Natural killer cell (primary cell): ENCODE data around the gene CARMIL1. TPM values are rescaled to one million over a fixed set of nuclear protein-coding genes. Genes with fewer than 3 reads are reported as not detected.

Source experiments
- ATAC-seq, 3 donors: fragments of 150-1000 bp in 2 of 3; fragments of 200-7000 bp in 1 of 3; cut with Tn5 transposase; 1 replicate in 1 of 3; 2 replicates in 2 of 3; pipeline ENCODE4 v1.10.0; 2021; ENCODE audit warnings: mild to moderate bottlenecking in 2 of 3, moderate library complexity in 2 of 3
- DNase-seq, 2 donors: peaks; one replicate each; pipeline versions ENCODE4 v3.0.0 to v3.0.0-alpha.2; 2013 to 2021; ENCODE audit warnings: mixed read lengths in 1 of 2
- H3K27ac ChIP-seq: one replicate; pipeline ENCODE4 v1.5.1; 2013; ENCODE audit warnings: mild to moderate bottlenecking, low read length
- H3K27me3 ChIP-seq: one replicate; pipeline ENCODE4 v1.6.1; 2013; ENCODE audit warnings: low read length; ENCODE audit not compliant: control insufficient read depth, insufficient read depth
- H3K36me3 ChIP-seq: one replicate; pipeline ENCODE4 v1.6.1; 2013; ENCODE audit warnings: low read length; ENCODE audit not compliant: control insufficient read depth, insufficient read depth
- H3K4me1 ChIP-seq: one replicate; pipeline ENCODE4 v1.6.1; 2013; ENCODE audit warnings: low read length; ENCODE audit not compliant: control insufficient read depth, insufficient read depth
- H3K4me3 ChIP-seq: one replicate; pipeline ENCODE4 v1.5.1; 2013; ENCODE audit warnings: low read length
- H3K9me3 ChIP-seq: one replicate; pipeline ENCODE4 v1.6.1; 2013; ENCODE audit warnings: low read length; ENCODE audit not compliant: control insufficient read depth, insufficient read depth
- H3K27ac Mint-ChIP-seq, 2 donors: one replicate each; pipeline ENCODE4 v1.8.0; 2022; ENCODE audit warnings: mild to moderate bottlenecking in 2 of 2, mixed read lengths in 2 of 2, moderate library complexity in 1 of 2
- H3K27me3 Mint-ChIP-seq, 2 donors: one replicate each; pipeline ENCODE4 v1.8.0; 2022; ENCODE audit warnings: low read depth in 2 of 2, mixed read lengths in 2 of 2
- H3K36me3 Mint-ChIP-seq: one replicate; pipeline ENCODE4 v1.8.0; 2022; ENCODE audit warnings: mixed read lengths
- H3K4me1 Mint-ChIP-seq, 2 donors: one replicate each; pipeline ENCODE4 v1.8.0; 2022; ENCODE audit warnings: mixed read lengths in 2 of 2
- H3K4me3 Mint-ChIP-seq: one replicate; pipeline ENCODE4 v1.8.0; 2022; ENCODE audit warnings: mild to moderate bottlenecking, moderate library complexity, mixed read lengths
- H3K9me3 Mint-ChIP-seq, 2 donors: one replicate each; pipeline ENCODE4 v1.8.0; 2022; ENCODE audit warnings: mixed read lengths in 2 of 2
- WGBS: methylation state at CpG from one replicate; pipeline ENCODE4 v1.1.7; 2013; ENCODE audit warnings: missing lambda C conversion rate; ENCODE audit not compliant: insufficient coverage; 5-methylcytosine and 5-hydroxymethylcytosine counted together
- intact Hi-C: fragments of 100-400 bp; cut with micrococcal nuclease; formaldehyde crosslinking; loops from one replicate; pipeline ENCODE4 v1.14.2; 2022
- total RNA-seq, 4 donors: library from RNA; stranded (reverse); fragments of 120-200 nt in 1 of 4; gene quantifications; one replicate each; pipeline versions ENCODE4 v1.2.3 to v1.2.4, GENCODE V29; 2013 to 2022
- TF ChIP-seq, protein P1 (sequence below): fragments of 200-600 bp; IDR thresholded peaks from one replicate; pipeline ENCODE4 v1.8.0; 2022; ENCODE audit warnings: antibody characterized with exemption

CARMIL1 gene
- total RNA-seq, 3 donors from 2014 or later (not counting 1 experiment from before 2014, with no cell fraction given), result 0.25 to 1.1 (median 0.35) TPM

DNA sequence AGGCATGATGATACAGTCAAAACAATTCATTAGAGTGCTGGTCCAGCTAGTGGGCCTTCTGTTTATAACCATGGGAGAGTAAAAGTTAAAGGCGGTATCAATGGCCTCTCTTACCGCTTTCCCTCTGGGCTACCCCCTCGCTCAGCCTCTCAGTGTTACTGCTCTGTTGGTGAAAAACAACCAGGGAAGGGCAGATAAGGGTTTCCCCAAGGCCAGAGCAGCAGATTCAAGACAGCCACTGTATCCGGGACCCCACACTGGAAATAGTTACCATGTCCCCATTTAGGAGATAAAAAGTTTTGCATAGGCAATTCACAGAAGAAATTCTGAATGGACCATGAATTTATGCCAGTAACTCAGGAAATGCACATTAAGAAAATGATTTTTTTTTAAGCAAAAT is 386.3 kb downstream of the CARMIL1 start:
- 94% methylated on average over 4 of the region's 4 CpGs for WGBS
- Histone ChIP-seq H3K4me3 (no peak overlapping the region), H3K27ac (no peak overlapping the region), H3K4me1 (no peaks in the 10 kb centered on the region), H3K36me3 (no peaks in the 10 kb centered on the region), H3K9me3 (no peaks in the 10 kb centered on the region), H3K27me3 (no peaks in the 10 kb centered on the region)
- no peaks in the 10 kb centered on the region for H3K4me1 Mint-ChIP-seq
- TF ChIP-seq, protein P1, sequence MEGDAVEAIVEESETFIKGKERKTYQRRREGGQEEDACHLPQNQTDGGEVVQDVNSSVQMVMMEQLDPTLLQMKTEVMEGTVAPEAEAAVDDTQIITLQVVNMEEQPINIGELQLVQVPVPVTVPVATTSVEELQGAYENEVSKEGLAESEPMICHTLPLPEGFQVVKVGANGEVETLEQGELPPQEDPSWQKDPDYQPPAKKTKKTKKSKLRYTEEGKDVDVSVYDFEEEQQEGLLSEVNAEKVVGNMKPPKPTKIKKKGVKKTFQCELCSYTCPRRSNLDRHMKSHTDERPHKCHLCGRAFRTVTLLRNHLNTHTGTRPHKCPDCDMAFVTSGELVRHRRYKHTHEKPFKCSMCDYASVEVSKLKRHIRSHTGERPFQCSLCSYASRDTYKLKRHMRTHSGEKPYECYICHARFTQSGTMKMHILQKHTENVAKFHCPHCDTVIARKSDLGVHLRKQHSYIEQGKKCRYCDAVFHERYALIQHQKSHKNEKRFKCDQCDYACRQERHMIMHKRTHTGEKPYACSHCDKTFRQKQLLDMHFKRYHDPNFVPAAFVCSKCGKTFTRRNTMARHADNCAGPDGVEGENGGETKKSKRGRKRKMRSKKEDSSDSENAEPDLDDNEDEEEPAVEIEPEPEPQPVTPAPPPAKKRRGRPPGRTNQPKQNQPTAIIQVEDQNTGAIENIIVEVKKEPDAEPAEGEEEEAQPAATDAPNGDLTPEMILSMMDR, result no peak
- peaks cover 8 to 31% of the 10 kb centered on the region in 2 donors for H3K27me3 Mint-ChIP-seq
- no peak overlapping the region for H3K27ac Mint-ChIP-seq
- no peaks in the 10 kb centered on the region for H3K9me3 Mint-ChIP-seq
- H3K36me3 Mint-ChIP-seq, result no peaks in the 10 kb centered on the region
- no peak for ATAC-seq
- DNase-seq, result no peak
- H3K4me3 Mint-ChIP-seq, result no peak overlapping the region
- intact Hi-C loops, result no loop called here

DNA sequence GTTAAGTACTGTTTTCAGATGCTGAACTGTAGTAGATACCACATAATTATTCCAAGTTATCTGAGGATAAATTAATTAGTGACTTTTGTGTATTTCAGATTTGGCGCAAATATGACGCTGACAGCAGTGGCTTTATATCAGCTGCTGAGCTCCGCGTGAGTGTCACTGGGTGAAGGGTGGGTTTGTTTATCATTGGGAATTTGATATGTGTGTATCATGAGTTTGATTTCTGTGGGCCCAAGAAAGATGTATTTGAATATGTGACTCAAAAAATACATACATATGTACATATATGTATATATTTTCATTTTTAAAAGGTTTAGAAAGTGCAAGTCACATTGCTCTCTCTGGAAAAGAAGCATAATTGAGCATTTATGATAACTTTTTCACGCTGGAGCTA is 390.2 kb downstream of the CARMIL1 start:
- Histone ChIP-seq H3K9me3 (no peaks in the 10 kb centered on the region), H3K36me3 (no peaks in the 10 kb centered on the region), H3K27me3 (no peaks in the 10 kb centered on the region), H3K27ac (no peak overlapping the region), H3K4me1 (no peaks in the 10 kb centered on the region), H3K4me3 (no peak overlapping the region)
- no peaks in the 10 kb centered on the region for H3K36me3 Mint-ChIP-seq
- H3K27me3 Mint-ChIP-seq, result peaks cover 12 to 13% of the 10 kb centered on the region in 2 donors
- intact Hi-C loops, result no loop called here
- H3K4me3 Mint-ChIP-seq, result no peak overlapping the region
- TF ChIP-seq, protein P1, result no peak
- ATAC-seq, result no peak
- no peaks in the 10 kb centered on the region for H3K9me3 Mint-ChIP-seq
- no peaks in the 10 kb centered on the region for H3K4me1 Mint-ChIP-seq
- DNase-seq, result no peak
- no peak overlapping the region for H3K27ac Mint-ChIP-seq
- 99% methylated on average over 5 of the region's 5 CpGs for WGBS
